SK-N-SH treated with all-trans-retinoic acid at 6 μM for 48 hours (cell line): ENCODE data around the gene SDK1.
"Not testable (repeated sequence)": the region's sequence is repeated elsewhere in the genome, so short reads cannot be mapped to it uniquely, and the experiment has no call there.

Experiments used
- ATAC-seq: fragments of 200-7000 bp; cut with Tn5 transposase; 3 replicates; pipeline ENCODE4 v1.9.1; 2020; ENCODE audit warnings: mild to moderate bottlenecking, moderate library complexity
- ARNTL ChIP-seq: fragments of 450-650 bp; formaldehyde crosslinking; IDR thresholded peaks from 2 replicates; pipeline ENCODE4 v1.5.0; 2020; ENCODE audit warnings: low read depth, mild to moderate bottlenecking, moderate library complexity, borderline replicate concordance
- CSRNP3 ChIP-seq: fragments of 250-450 bp; sonication (Bioruptor Pico); IDR thresholded peaks from 2 replicates; pipeline ENCODE4 v1.5.1; 2021; ENCODE audit warnings: mild to moderate bottlenecking, moderate library complexity
- GLIS3 ChIP-seq: fragments of 250-450 bp; sonication (Bioruptor Pico); IDR thresholded peaks from 2 replicates; pipeline ENCODE4 v1.5.0; 2020; ENCODE audit warnings: mild to moderate bottlenecking, moderate library complexity
- ISL1 ChIP-seq: fragments of 250-450 bp; sonication (Bioruptor Pico); IDR thresholded peaks from 2 replicates; pipeline ENCODE4 v2.1.2; 2022; ENCODE audit warnings: mild to moderate bottlenecking, moderate library complexity
- OSR1 ChIP-seq: fragments of 250-450 bp; sonication (Bioruptor Pico); IDR thresholded peaks from 2 replicates; pipeline ENCODE4 v1.8.0; 2022; ENCODE audit warnings: moderate library complexity, mild to moderate bottlenecking, inconsistent platforms
- PATZ1 ChIP-seq: fragments of 250-450 bp; sonication (Bioruptor Pico); IDR thresholded peaks from 2 replicates; pipeline ENCODE4 v1.8.0; 2020; ENCODE audit warnings: mild to moderate bottlenecking, moderate library complexity, borderline replicate concordance
- PPARA ChIP-seq: fragments of 250-450 bp; sonication (Bioruptor Pico); IDR thresholded peaks from 2 replicates; pipeline ENCODE4 v1.5.0; 2020; ENCODE audit warnings: mild to moderate bottlenecking, borderline replicate concordance
- RARB ChIP-seq: fragments of 250-450 bp; sonication (Bioruptor Pico); IDR thresholded peaks from 2 replicates; pipeline ENCODE4 v1.8.0; 2021; ENCODE audit warnings: mild to moderate bottlenecking, moderate library complexity
- SNAI2 ChIP-seq: fragments of 250-450 bp; sonication (Bioruptor Pico); IDR thresholded peaks from 2 replicates; pipeline ENCODE4 v1.5.0; 2020; ENCODE audit warnings: mild to moderate bottlenecking, moderate library complexity
- TCF4 ChIP-seq: fragments of 250-450 bp; sonication (Bioruptor Pico); IDR thresholded peaks from 2 replicates; pipeline ENCODE4 v1.8.0; 2021; ENCODE audit warnings: mild to moderate bottlenecking, moderate library complexity, borderline replicate concordance
- TOX ChIP-seq: fragments of 250-450 bp; sonication (Bioruptor Pico); IDR thresholded peaks from 2 replicates; pipeline ENCODE4 v1.8.0; 2021; ENCODE audit warnings: mild to moderate bottlenecking, moderate library complexity, borderline replicate concordance
- ZC3H10 ChIP-seq: fragments of 250-450 bp; sonication (Bioruptor Pico); IDR thresholded peaks from 2 replicates; pipeline ENCODE4 v1.5.1; 2021; ENCODE audit warnings: mild to moderate bottlenecking, moderate library complexity
- ZFP3 ChIP-seq: fragments of 250-450 bp; sonication (Bioruptor Pico); IDR thresholded peaks from 2 replicates; pipeline ENCODE4 v1.5.0; 2020; ENCODE audit warnings: mild to moderate bottlenecking, moderate library complexity
- ZNF565 ChIP-seq: fragments of 450-650 bp; formaldehyde crosslinking; conservative IDR thresholded peaks from 2 replicates; pipeline ENCODE4 v1.5.0; 2020; ENCODE audit warnings: low read depth, mild to moderate bottlenecking, moderate library complexity
- ZNF70 ChIP-seq: fragments of 450-650 bp; formaldehyde crosslinking; IDR thresholded peaks from 2 replicates; pipeline ENCODE4 v1.5.0; 2020; ENCODE audit warnings: mild to moderate bottlenecking, moderate library complexity
- ZNF8 ChIP-seq: fragments of 450-650 bp; formaldehyde crosslinking; IDR thresholded peaks from 2 replicates; pipeline ENCODE4 v1.5.0; 2020; ENCODE audit warnings: mild to moderate bottlenecking, moderate library complexity
- TF ChIP-seq, protein P1 (sequence below): fragments of 250-450 bp; sonication (Bioruptor Pico); IDR thresholded peaks from 2 replicates; pipeline ENCODE4 v1.5.1; 2020; ENCODE audit warnings: low read depth, mild to moderate bottlenecking, moderate library complexity
- TF ChIP-seq, protein P2 (sequence below): fragments of 250-450 bp; sonication (Bioruptor Pico); IDR thresholded peaks from 2 replicates; pipeline ENCODE4 v1.8.0; 2021; ENCODE audit warnings: low read depth, mild to moderate bottlenecking, moderate library complexity, borderline replicate concordance
- TF ChIP-seq, protein P3 (sequence below): fragments of 250-450 bp; sonication (Bioruptor Pico); IDR thresholded peaks from 2 replicates; pipeline ENCODE4 v1.5.0; 2020; ENCODE audit warnings: mild to moderate bottlenecking, moderate library complexity

Gene SDK1

GRCh38 chr7:3697472-3697871, 396.4 kb downstream of the SDK1 start:
- no peak for ATAC-seq
- no peak for TF ChIP-seq ARNTL (CRISPR knock-in tag)
- no peak for TF ChIP-seq TOX
- no peak for TF ChIP-seq CSRNP3 (CRISPR knock-in tag)
- TF ChIP-seq PPARA = no peak
- no peak for TF ChIP-seq PATZ1 (CRISPR knock-in tag)

DNA sequence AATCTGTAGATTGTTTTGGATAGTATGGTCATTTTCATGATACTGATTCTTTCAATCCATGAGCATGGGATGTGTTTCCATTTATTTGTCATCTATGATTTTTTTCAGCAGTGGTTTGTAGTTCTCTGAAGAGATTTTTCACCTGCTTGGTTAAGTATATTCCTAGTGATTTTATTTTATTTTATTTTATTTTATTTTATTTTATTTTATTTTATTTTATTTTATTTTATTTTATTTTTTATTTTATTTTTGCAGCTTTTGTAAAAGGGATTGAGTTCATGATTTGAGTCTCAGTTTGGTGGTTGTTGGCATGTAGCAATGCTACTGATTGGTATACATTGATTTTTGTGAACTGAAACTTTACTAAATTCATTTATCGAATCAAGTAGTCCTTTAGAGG, 404.2 kb downstream of the SDK1 start:
- no peak for ATAC-seq
- TF ChIP-seq, protein P1, sequence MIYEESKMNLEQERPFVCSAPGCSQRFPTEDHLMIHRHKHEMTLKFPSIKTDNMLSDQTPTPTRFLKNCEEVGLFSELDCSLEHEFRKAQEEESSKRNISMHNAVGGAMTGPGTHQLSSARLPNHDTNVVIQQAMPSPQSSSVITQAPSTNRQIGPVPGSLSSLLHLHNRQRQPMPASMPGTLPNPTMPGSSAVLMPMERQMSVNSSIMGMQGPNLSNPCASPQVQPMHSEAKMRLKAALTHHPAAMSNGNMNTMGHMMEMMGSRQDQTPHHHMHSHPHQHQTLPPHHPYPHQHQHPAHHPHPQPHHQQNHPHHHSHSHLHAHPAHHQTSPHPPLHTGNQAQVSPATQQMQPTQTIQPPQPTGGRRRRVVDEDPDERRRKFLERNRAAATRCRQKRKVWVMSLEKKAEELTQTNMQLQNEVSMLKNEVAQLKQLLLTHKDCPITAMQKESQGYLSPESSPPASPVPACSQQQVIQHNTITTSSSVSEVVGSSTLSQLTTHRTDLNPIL = no peak
- TF ChIP-seq ISL1 (CRISPR knock-in tag) = no peak
- TF ChIP-seq PPARA = no peak
- no peak for TF ChIP-seq ZC3H10 (CRISPR knock-in tag)
- TF ChIP-seq TOX = no peak
- no peak for TF ChIP-seq ZNF8 (CRISPR knock-in tag)
- no peak for TF ChIP-seq PATZ1 (CRISPR knock-in tag)
- TF ChIP-seq ZFP3 (CRISPR knock-in tag) = no peak
- TF ChIP-seq RARB (CRISPR knock-in tag) = no peak
- TF ChIP-seq ARNTL (CRISPR knock-in tag) = no peak
- TF ChIP-seq, protein P2, sequence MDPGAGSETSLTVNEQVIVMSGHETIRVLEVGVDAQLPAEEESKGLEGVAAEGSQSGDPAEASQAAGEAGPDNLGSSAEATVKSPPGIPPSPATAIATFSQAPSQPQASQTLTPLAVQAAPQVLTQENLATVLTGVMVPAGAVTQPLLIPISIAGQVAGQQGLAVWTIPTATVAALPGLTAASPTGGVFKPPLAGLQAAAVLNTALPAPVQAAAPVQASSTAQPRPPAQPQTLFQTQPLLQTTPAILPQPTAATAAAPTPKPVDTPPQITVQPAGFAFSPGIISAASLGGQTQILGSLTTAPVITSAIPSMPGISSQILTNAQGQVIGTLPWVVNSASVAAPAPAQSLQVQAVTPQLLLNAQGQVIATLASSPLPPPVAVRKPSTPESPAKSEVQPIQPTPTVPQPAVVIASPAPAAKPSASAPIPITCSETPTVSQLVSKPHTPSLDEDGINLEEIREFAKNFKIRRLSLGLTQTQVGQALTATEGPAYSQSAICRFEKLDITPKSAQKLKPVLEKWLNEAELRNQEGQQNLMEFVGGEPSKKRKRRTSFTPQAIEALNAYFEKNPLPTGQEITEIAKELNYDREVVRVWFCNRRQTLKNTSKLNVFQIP (CRISPR knock-in tag) = no peak
- no peak for TF ChIP-seq TCF4 (CRISPR knock-in tag)
- TF ChIP-seq ZNF565 = no peak
- TF ChIP-seq, protein P3, sequence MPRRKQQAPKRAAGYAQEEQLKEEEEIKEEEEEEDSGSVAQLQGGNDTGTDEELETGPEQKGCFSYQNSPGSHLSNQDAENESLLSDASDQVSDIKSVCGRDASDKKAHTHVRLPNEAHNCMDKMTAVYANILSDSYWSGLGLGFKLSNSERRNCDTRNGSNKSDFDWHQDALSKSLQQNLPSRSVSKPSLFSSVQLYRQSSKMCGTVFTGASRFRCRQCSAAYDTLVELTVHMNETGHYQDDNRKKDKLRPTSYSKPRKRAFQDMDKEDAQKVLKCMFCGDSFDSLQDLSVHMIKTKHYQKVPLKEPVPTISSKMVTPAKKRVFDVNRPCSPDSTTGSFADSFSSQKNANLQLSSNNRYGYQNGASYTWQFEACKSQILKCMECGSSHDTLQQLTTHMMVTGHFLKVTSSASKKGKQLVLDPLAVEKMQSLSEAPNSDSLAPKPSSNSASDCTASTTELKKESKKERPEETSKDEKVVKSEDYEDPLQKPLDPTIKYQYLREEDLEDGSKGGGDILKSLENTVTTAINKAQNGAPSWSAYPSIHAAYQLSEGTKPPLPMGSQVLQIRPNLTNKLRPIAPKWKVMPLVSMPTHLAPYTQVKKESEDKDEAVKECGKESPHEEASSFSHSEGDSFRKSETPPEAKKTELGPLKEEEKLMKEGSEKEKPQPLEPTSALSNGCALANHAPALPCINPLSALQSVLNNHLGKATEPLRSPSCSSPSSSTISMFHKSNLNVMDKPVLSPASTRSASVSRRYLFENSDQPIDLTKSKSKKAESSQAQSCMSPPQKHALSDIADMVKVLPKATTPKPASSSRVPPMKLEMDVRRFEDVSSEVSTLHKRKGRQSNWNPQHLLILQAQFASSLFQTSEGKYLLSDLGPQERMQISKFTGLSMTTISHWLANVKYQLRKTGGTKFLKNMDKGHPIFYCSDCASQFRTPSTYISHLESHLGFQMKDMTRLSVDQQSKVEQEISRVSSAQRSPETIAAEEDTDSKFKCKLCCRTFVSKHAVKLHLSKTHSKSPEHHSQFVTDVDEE = no peak
- TF ChIP-seq GLIS3 = no peak
- TF ChIP-seq CSRNP3 (CRISPR knock-in tag) = no peak
- no peak for TF ChIP-seq OSR1 (CRISPR knock-in tag)
- no peak for TF ChIP-seq ZNF70 (CRISPR knock-in tag)
- no peak for TF ChIP-seq SNAI2 (CRISPR knock-in tag)

- ATAC-seq = not testable (repeated sequence)
These were observed 405.0 kb downstream of the SDK1 start for GRCh38 chr7:3706091-3706490.
